Bronchial epithelial cell (primary cell): ENCODE results near the gene MLLT1. TPM values are rescaled to one million over a fixed set of nuclear protein-coding genes. Genes with fewer than 3 reads are reported as not detected.
A peak's percentile ranks its signal among the peaks of the same experiment; 100 is the strongest.

Experiments used
- DNase-seq: peaks from one replicate; pipeline ENCODE4 v3.0.0-alpha.2; 2010; ENCODE audit warnings: low read depth
- FAIRE-seq: peaks from 2 replicates; lab custom pipeline; 2011; peaks lifted over from hg19 to GRCh38; lab: Jason Lieb, UNC
- H3K27me3 ChIP-seq: 2 replicates; pipeline ENCODE4 v1.5.1; 2011; ENCODE audit warnings: low read length; ENCODE audit not compliant: control insufficient read depth, insufficient read depth
- H3K36me3 ChIP-seq: 2 replicates; pipeline ENCODE4 v1.5.1; 2011; ENCODE audit warnings: low read length; ENCODE audit not compliant: control insufficient read depth, insufficient read depth
- H3K4me3 ChIP-seq: 2 replicates; pipeline ENCODE4 v1.5.1; 2011; ENCODE audit warnings: mild to moderate bottlenecking, low read depth, low read length, control low read depth
- total RNA-seq: library from RNA; depleted of rRNA; stranded (reverse); fragments of >200 nt; gene quantifications from 2 replicates; pipeline ENCODE4 v1.2.1, GENCODE V29; 2014
- TF ChIP-seq, protein P1 (sequence below): IDR thresholded peaks from 2 replicates; pipeline ENCODE4 v1.5.1; 2011; ENCODE audit warnings: mild to moderate bottlenecking, moderate library complexity, low read length, control low read depth, inconsistent platforms; ENCODE audit not compliant: insufficient read depth, severe bottlenecking

MLLT1 gene
- total RNA-seq, 1 donor from 2014 or later = 2.6 TPM

DNA sequence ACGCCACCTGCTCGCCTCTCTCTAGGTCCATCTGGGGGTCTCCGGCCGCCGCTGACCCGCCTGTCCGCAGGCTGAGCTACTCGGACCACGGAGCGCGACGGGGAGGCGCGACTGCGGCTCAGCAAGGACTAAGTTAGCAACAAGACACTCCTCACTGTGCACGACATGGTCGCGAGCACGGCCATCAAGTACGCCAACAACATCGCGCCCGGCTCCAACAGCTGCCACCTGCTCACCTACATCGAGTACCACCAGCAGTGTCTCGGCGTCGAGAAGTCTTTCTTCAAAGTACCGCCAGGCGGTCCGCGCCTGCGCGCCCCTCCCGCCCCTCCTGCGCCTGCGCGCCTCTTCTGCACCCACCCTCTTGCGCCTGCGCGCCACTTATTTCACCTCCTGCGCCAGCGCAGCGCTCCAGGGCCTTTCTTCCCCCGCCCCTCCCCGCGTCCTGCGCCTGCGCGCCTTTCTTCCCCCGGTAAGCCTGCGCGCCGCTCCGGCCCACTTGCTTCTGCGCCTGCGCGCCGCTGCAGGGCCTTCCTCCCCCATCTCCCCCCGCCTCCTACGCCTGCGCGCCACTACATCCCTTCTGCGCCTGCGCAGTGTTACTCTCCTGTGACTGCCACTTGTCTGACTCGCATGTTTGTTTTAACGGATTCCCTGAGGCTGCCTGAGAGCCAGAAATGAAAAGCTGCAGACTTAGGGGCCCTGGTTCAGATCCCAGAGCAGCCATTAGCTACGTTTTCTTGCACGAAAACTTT is 80.4 kb downstream of the MLLT1 start:
- Histone ChIP-seq H3K4me3 (peak overlapping the region; percentile 68), H3K27me3 (no peaks in the 10 kb centered on the region), H3K36me3 (no peaks in the 10 kb centered on the region)
- no peak for FAIRE-seq
- TF ChIP-seq, protein P1, sequence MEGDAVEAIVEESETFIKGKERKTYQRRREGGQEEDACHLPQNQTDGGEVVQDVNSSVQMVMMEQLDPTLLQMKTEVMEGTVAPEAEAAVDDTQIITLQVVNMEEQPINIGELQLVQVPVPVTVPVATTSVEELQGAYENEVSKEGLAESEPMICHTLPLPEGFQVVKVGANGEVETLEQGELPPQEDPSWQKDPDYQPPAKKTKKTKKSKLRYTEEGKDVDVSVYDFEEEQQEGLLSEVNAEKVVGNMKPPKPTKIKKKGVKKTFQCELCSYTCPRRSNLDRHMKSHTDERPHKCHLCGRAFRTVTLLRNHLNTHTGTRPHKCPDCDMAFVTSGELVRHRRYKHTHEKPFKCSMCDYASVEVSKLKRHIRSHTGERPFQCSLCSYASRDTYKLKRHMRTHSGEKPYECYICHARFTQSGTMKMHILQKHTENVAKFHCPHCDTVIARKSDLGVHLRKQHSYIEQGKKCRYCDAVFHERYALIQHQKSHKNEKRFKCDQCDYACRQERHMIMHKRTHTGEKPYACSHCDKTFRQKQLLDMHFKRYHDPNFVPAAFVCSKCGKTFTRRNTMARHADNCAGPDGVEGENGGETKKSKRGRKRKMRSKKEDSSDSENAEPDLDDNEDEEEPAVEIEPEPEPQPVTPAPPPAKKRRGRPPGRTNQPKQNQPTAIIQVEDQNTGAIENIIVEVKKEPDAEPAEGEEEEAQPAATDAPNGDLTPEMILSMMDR = peak; percentile 47
- DNase-seq = peak; percentile 94

GRCh38 chr19:6198896-6199239 is 80.9 kb downstream of the MLLT1 start:
- FAIRE-seq (no peak), DNase-seq (no peak)
- Histone ChIP-seq H3K27me3 (no peaks in the 10 kb centered on the region), H3K4me3 (peak overlapping the region; percentile 68), H3K36me3 (no peaks in the 10 kb centered on the region)
- TF ChIP-seq, protein P1 = no peak

GRCh38 chr19:6196361-6196760 is 83.4 kb downstream of the MLLT1 start:
- no peak for DNase-seq
- TF ChIP-seq, protein P1 = no peak
- H3K36me3 ChIP-seq = no peaks in the 10 kb centered on the region
- no peak overlapping the region for H3K4me3 ChIP-seq
- no peaks in the 10 kb centered on the region for H3K27me3 ChIP-seq
- no peak for FAIRE-seq

DNA sequence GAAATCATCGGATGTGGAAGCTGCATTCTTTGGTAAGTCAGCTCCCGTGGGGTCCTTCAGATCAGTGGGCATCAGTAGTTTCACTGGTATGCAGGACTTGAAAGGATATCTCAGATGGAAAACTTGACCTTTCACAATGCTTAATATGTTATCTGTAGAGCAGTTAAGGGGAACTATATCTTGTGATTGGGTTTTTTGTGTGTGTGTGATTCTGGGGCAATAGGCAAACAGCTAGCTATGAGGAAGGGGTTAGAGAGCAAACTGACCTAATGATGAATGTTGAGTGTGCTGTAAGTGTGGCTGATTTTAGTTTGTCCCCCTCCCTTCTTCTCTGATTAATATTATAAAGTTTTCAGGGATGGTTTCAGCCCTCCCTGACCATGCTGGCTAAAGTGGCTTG is 91.0 kb downstream of the MLLT1 start:
- H3K4me3 ChIP-seq = no peak overlapping the region
- no peaks in the 10 kb centered on the region for H3K27me3 ChIP-seq
- no peaks in the 10 kb centered on the region for H3K36me3 ChIP-seq
- TF ChIP-seq, protein P1 = no peak
- no peak for DNase-seq
- FAIRE-seq = no peak

GRCh38 chr19:6187374-6187773 is 92.4 kb downstream of the MLLT1 start:
- Histone ChIP-seq H3K4me3 (no peak overlapping the region), H3K27me3 (no peaks in the 10 kb centered on the region), H3K36me3 (no peaks in the 10 kb centered on the region)
- FAIRE-seq (no peak), DNase-seq (no peak)
- TF ChIP-seq, protein P1 = no peak
